Hepatocyte (in vitro differentiated cells): ENCODE measurements around the gene UNC5A.

Experiments used
- EZH2 ChIP-seq: fragments of 200-600 bp; sonication (generic); IDR thresholded peaks from 2 replicates; pipeline ENCODE4 v1.6.1; 2016; ENCODE audit warnings: antibody characterized with exemption, mild to moderate bottlenecking, borderline replicate concordance
- EZH2phosphoT487 ChIP-seq: fragments of 200-600 bp; sonication (generic); IDR thresholded peaks from one replicate; pipeline ENCODE4 v1.6.1; 2018; ENCODE audit warnings: antibody characterized with exemption, mild to moderate bottlenecking, low read depth, moderate library complexity; ENCODE audit not compliant: unreplicated experiment, severe bottlenecking
- TF ChIP-seq, protein P1 (sequence below): fragments of 200-600 bp; sonication (generic); IDR thresholded peaks from 2 replicates; pipeline ENCODE4 v1.5.1; 2016; ENCODE audit warnings: antibody characterized with exemption, mild to moderate bottlenecking; ENCODE audit not compliant: poor library complexity

DNA sequence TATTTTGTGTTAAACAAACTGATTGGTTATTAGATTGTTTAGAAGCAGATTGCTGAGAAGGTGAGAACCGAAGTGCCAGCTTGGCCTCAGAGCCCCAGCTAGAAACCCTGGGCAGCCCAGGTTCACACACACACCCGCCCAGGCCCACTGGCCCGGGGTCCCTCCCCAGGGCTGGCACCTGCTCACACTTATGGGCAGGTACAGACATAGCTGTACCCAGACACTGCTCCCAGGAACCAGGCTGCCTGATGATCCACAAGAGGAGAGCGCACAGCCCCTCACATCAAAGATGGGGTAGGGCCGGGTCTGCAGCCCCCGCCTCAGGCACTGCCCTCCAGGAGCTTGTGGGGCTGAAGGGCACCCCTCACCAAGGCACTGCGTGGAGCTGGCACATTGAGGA is 55.6 kb downstream of the UNC5A start:
- TF ChIP-seq EZH2phosphoT487, result no peak
- TF ChIP-seq, protein P1, sequence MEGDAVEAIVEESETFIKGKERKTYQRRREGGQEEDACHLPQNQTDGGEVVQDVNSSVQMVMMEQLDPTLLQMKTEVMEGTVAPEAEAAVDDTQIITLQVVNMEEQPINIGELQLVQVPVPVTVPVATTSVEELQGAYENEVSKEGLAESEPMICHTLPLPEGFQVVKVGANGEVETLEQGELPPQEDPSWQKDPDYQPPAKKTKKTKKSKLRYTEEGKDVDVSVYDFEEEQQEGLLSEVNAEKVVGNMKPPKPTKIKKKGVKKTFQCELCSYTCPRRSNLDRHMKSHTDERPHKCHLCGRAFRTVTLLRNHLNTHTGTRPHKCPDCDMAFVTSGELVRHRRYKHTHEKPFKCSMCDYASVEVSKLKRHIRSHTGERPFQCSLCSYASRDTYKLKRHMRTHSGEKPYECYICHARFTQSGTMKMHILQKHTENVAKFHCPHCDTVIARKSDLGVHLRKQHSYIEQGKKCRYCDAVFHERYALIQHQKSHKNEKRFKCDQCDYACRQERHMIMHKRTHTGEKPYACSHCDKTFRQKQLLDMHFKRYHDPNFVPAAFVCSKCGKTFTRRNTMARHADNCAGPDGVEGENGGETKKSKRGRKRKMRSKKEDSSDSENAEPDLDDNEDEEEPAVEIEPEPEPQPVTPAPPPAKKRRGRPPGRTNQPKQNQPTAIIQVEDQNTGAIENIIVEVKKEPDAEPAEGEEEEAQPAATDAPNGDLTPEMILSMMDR, result no peak
- TF ChIP-seq EZH2, result no peak
